Activated B cell treated with CpG ODN at 0.5 μM for 24 hours (primary cell): ENCODE measurements around the gene RABGAP1L. TPM values are rescaled to one million over a fixed set of nuclear protein-coding genes. Genes with fewer than 3 reads are reported as not detected.
"Not testable (repeated sequence)": the region's sequence is repeated elsewhere in the genome, so short reads cannot be mapped to it uniquely, and the experiment has no call there.

Experiments
- ATAC-seq: fragments of 200-7000 bp; cut with Tn5 transposase; one replicate; pipeline ENCODE4 v1.10.0; 2021; ENCODE audit warnings: low read depth, mild to moderate bottlenecking, moderate library complexity
- CTCF ChIA-PET: fragments of 350-600 bp; sonication (Branson Sonifier 250); formaldehyde crosslinking; loops from one replicate; lab custom pipeline; 2021; ENCODE audit warnings: antibody characterized with exemption; lab: Charles Lee
- POLR2A ChIA-PET: fragments of 350-600 bp; sonication (Branson Sonifier 250); formaldehyde crosslinking; loops from one replicate; lab custom pipeline; 2021; ENCODE audit warnings: antibody characterized with exemption; lab: Charles Lee
- DNase-seq: peaks from one replicate; pipeline ENCODE4 v3.0.0; 2022
- H3K27ac Mint-ChIP-seq: one replicate; pipeline ENCODE4 v1.8.0; 2020; ENCODE audit warnings: mixed read lengths
- H3K27me3 Mint-ChIP-seq: one replicate; pipeline ENCODE4 v1.8.0; 2021; ENCODE audit warnings: mixed read lengths
- H3K36me3 Mint-ChIP-seq: one replicate; pipeline ENCODE4 v1.8.0; 2021; ENCODE audit warnings: low read depth, mixed read lengths
- H3K4me1 Mint-ChIP-seq: one replicate; pipeline ENCODE4 v1.8.0; 2021; ENCODE audit warnings: mixed read lengths
- H3K4me3 Mint-ChIP-seq: one replicate; pipeline ENCODE4 v1.8.0; 2020; ENCODE audit warnings: mild to moderate bottlenecking, mixed read lengths
- H3K9me3 Mint-ChIP-seq: one replicate; pipeline ENCODE4 v1.8.0; 2020; ENCODE audit warnings: mixed read lengths
- intact Hi-C: fragments of 100-400 bp; cut with micrococcal nuclease; formaldehyde crosslinking; loops from one replicate; pipeline ENCODE4 v1.15.1; 2024
- total RNA-seq: library from RNA; stranded (reverse); gene quantifications from 2 replicates; pipeline ENCODE4 v1.2.3, GENCODE V29; 2022
- TF ChIP-seq, protein P1 (sequence below): fragments of 200-600 bp; IDR thresholded peaks from one replicate; pipeline ENCODE4 v1.8.0; 2022; ENCODE audit warnings: antibody characterized with exemption, mild to moderate bottlenecking

The RABGAP1L gene
- total RNA-seq, 1 donor from 2014 or later: 126 TPM

DNA sequence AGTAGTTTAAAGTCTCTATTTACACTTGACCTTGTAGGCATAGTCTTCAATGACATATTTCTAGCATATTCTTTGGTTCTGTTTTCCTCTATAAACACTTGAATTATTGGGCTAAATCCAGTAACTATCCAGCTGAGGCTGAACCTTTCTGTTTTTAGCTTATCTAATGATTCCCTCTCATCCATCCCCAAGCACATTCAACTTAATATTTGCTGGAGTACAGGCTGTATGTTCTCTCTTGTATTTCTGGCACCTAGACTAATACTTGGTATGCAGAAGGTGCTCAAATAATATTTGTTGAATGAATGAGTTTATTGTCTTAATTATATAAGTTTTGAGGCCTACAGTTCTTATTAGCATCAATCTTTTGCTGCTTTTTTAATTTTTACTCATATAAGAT lies 88.7 kb downstream of the RABGAP1L start:
- intact Hi-C loops: no loop called here
- H3K27me3 Mint-ChIP-seq: no peaks in the 10 kb centered on the region
- TF ChIP-seq, protein P1, sequence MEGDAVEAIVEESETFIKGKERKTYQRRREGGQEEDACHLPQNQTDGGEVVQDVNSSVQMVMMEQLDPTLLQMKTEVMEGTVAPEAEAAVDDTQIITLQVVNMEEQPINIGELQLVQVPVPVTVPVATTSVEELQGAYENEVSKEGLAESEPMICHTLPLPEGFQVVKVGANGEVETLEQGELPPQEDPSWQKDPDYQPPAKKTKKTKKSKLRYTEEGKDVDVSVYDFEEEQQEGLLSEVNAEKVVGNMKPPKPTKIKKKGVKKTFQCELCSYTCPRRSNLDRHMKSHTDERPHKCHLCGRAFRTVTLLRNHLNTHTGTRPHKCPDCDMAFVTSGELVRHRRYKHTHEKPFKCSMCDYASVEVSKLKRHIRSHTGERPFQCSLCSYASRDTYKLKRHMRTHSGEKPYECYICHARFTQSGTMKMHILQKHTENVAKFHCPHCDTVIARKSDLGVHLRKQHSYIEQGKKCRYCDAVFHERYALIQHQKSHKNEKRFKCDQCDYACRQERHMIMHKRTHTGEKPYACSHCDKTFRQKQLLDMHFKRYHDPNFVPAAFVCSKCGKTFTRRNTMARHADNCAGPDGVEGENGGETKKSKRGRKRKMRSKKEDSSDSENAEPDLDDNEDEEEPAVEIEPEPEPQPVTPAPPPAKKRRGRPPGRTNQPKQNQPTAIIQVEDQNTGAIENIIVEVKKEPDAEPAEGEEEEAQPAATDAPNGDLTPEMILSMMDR: no peak
- ChIA-PET POLR2A (no interaction called here), CTCF (interaction anchor here (1.5 kb wide), 1 partner anchor 15 kb away, joined by 4 read pairs; no protein-coding TSS in a partner anchor)
- H3K27ac Mint-ChIP-seq: no peak overlapping the region
- H3K4me3 Mint-ChIP-seq: no peak overlapping the region
- no peaks in the 10 kb centered on the region for H3K9me3 Mint-ChIP-seq
- peaks cover 47% of the 10 kb centered on the region for H3K36me3 Mint-ChIP-seq
- no peak for DNase-seq
- H3K4me1 Mint-ChIP-seq: no peaks in the 10 kb centered on the region
- ATAC-seq: no peak

DNA sequence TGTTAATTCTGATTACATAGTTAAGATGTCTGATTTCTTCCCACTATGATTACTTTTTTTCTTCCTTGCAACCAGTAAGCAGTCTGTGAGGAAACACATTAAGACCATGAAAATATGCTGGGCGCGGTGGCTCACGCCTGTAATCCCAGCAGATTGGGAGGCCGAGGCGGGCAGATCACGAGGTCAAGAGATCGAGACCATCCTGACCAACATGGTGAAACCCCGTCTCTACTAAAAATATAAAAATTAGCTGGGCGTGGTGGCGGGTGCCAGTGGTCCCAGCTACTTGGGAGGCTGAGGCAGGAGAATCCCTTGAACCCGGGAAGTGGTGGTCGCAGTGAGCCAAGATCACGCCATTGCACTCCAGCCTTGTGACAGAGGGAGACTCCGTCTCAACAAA lies 97.1 kb downstream of the RABGAP1L start:
- CTCF ChIA-PET, H3K27ac Mint-ChIP-seq, DNase-seq, H3K4me3 Mint-ChIP-seq, ATAC-seq, H3K9me3 Mint-ChIP-seq, H3K27me3 Mint-ChIP-seq, H3K4me1 Mint-ChIP-seq, POLR2A ChIA-PET: not testable (repeated sequence)
- intact Hi-C loops: loop anchor here (5.0 kb wide), 1 partner anchor 1439 kb away; no protein-coding TSS in a partner anchor
- H3K36me3 Mint-ChIP-seq: peaks cover 51% of the 10 kb centered on the region

DNA sequence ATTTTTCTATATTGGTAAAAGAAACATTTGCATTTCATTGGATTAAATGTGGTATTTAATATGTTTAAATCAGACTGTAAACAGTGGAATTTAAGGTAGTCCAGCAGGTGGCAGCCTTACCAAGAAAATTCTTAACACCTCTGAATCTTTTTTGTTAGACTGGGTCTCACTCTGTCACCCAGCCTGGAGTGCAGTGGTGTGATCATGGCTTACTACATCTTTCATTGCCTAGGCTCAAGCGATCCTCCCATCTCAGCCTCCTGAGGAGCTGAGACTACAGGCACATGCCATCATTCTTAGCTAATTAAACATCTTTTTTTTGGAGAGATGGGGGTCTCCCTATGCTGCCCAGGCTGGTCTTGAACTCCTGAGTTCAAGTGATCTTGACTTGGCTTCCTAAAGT lies 98.8 kb downstream of the RABGAP1L start:
- ChIA-PET CTCF (interaction anchor here (1.0 to 1.8 kb wide), 4 partner anchors 467 to 490 kb away, joined by 3 to 6 read pairs (median 5); no protein-coding TSS in a partner anchor), POLR2A (no interaction called here)
- Mint-ChIP-seq H3K27me3 (no peaks in the 10 kb centered on the region), H3K27ac (no peak overlapping the region), H3K36me3 (peaks cover 43% of the 10 kb centered on the region), H3K4me3 (no peak overlapping the region), H3K4me1 (peaks cover 8% of the 10 kb centered on the region), H3K9me3 (peaks cover 3% of the 10 kb centered on the region)
- intact Hi-C loops: loop anchor here (1.0 to 5.0 kb wide), 4 partner anchors 468 to 1441 kb away; no protein-coding TSS in a partner anchor
- TF ChIP-seq, protein P1: no peak
- DNase-seq (no peak), ATAC-seq (peak; percentile 56)

DNA sequence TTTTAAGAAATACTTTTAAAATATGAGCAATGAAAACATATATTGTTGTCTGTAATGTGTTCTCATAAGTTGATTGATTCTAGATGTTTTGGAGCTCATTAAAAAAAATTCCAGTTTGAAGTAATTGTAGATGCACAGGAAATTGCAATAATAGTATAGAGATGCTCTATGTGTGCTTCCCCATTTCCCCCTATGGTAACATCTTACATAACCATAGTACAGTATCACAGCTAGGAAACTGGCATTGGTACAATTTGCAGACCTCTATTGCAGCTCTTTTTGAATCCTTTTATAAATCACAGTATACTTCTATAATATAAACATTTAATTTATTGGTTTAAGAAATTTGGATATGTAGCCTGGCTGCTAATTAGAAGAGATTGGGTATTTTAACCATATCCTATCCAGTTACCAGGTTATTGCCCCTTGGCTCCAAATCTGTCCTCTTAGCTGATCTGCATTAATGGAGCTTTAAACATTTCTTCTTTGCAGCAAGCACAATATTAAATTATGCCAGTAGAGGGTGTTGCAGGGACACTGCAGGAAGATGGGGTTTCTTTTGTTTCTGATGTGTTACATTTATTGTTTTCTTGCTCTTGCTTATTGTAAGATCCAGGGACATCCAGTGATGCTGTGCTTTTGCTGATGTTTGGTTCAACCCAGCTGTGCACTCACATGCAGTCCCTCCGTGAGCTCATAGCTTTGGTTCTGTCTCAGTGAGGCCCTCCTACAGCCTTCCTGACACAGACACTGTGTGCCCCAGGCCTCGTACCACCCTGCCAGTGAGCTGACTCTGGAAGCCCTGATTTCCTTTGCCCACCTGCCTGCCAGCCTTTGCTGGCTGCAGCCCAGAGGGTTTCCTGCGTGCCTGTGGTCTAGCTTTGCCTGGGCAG lies 103.3 kb downstream of the RABGAP1L start:
- DNase-seq (no peak), ATAC-seq (peak; percentile 70)
- Mint-ChIP-seq H3K4me3 (no peak overlapping the region), H3K27me3 (no peaks in the 10 kb centered on the region), H3K4me1 (peaks cover 25% of the 10 kb centered on the region), H3K9me3 (no peaks in the 10 kb centered on the region), H3K36me3 (peaks cover 7% of the 10 kb centered on the region), H3K27ac (no peak overlapping the region)
- TF ChIP-seq, protein P1: no peak
- intact Hi-C loops: loop anchor here (1.0 to 5.0 kb wide), 4 partner anchors 14 to 865 kb away; no protein-coding TSS in a partner anchor
- ChIA-PET POLR2A (interaction anchor here (1.9 kb wide), 1 partner anchor 737 kb away, joined by 9 read pairs; the partner anchor contains the start of gene CACYBP), CTCF (interaction anchor here (0.6 to 2.7 kb wide), 28 partner anchors 10 to 1521 kb away, joined by 3 to 68 read pairs (median 4); no protein-coding TSS in a partner anchor)

DNA sequence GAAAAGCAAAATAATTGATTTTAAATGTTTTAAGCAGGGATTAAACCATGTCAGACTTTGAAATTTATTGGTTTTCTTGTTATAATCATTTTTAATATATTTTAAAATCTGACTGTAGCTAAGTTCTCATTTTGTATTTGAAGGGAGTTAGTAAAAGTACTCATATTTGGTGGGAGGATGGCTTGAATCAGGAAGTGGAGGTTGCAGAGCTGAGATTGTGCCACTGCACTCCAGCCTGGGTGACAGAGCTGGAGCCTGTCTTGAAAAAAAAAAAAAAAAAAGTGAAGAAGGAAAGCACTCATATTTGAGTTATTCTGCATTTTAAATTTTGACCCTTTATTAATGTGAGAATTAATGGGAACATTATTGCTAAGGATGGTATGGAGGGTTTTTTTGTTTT lies 106.0 kb downstream of the RABGAP1L start:
- no peak overlapping the region for H3K4me3 Mint-ChIP-seq
- CTCF ChIA-PET: no interaction called here
- no peak for ATAC-seq
- H3K36me3 Mint-ChIP-seq: peaks cover 15% of the 10 kb centered on the region
- POLR2A ChIA-PET: interaction anchor here (0.6 kb wide), 1 partner anchor 597 kb away, joined by 3 read pairs; no protein-coding TSS in a partner anchor
- H3K27ac Mint-ChIP-seq: no peak overlapping the region
- TF ChIP-seq, protein P1: no peak
- peaks cover 32% of the 10 kb centered on the region for H3K4me1 Mint-ChIP-seq
- intact Hi-C loops: no loop called here
- H3K27me3 Mint-ChIP-seq: no peaks in the 10 kb centered on the region
- DNase-seq: no peak
- no peaks in the 10 kb centered on the region for H3K9me3 Mint-ChIP-seq
